Neural progenitor cell (in vitro differentiated cells): ENCODE results near the gene MBOAT7. TPM values are rescaled to one million over a fixed set of nuclear protein-coding genes. Genes with fewer than 3 reads are reported as not detected.
A peak's percentile ranks its signal among the peaks of the same experiment; 100 is the strongest.
"Not testable (repeated sequence)": the region's sequence is repeated elsewhere in the genome, so short reads cannot be mapped to it uniquely, and the experiment has no call there.

Experiments used
- DNase-seq: peaks from one replicate; pipeline ENCODE4 v3.0.0-alpha.2; 2016; ENCODE audit warnings: low spot score
- H2AFZ ChIP-seq: fragments of 200-600 bp; sonication (generic); replicated peaks from 2 replicates; pipeline ENCODE4 v1.6.1; 2016; ENCODE audit warnings: antibody characterized with exemption
- H3F3A ChIP-seq: fragments of 200-600 bp; sonication (generic); 2 replicates; pipeline ENCODE4 v1.6.1; 2016; ENCODE audit warnings: antibody characterized with exemption, low read depth
- H3K27ac ChIP-seq: fragments of 200-600 bp; sonication (generic); 2 replicates; pipeline ENCODE4 v1.5.1; 2016; ENCODE audit warnings: mild to moderate bottlenecking
- H3K27me3 ChIP-seq: fragments of 200-600 bp; sonication (generic); 2 replicates; pipeline ENCODE4 v1.6.1; 2016; ENCODE audit warnings: mild to moderate bottlenecking, moderate library complexity
- H3K36me3 ChIP-seq: fragments of 200-600 bp; sonication (generic); 2 replicates; pipeline ENCODE4 v1.5.1; 2016
- H3K4me1 ChIP-seq: fragments of 200-600 bp; sonication (generic); 2 replicates; pipeline ENCODE4 v1.6.1; 2016; ENCODE audit warnings: mixed run types
- H3K4me2 ChIP-seq: fragments of 200-600 bp; sonication (generic); 2 replicates; pipeline ENCODE4 v1.6.1; 2016
- H3K4me3 ChIP-seq: fragments of 200-600 bp; sonication (generic); 2 replicates; pipeline ENCODE4 v1.5.1; 2016
- H3K79me2 ChIP-seq: fragments of 200-600 bp; sonication (generic); 2 replicates; pipeline ENCODE4 v1.6.1; 2016; ENCODE audit warnings: low read depth
- H3K9ac ChIP-seq: fragments of 200-600 bp; sonication (generic); 2 replicates; pipeline ENCODE4 v1.6.1; 2016
- H3K9me3 ChIP-seq: fragments of 200-600 bp; sonication (generic); 2 replicates; pipeline ENCODE4 v1.5.1; 2016; ENCODE audit warnings: low read depth
- H4K20me1 ChIP-seq: fragments of 200-600 bp; sonication (generic); 2 replicates; pipeline ENCODE4 v1.6.1; 2016; ENCODE audit warnings: low read depth
- H3K27ac Mint-ChIP-seq: 3 replicates; pipeline ENCODE4 v1.8.0; 2021; ENCODE audit warnings: mixed read lengths
- H3K27me3 Mint-ChIP-seq: 2 replicates; pipeline ENCODE4 v1.8.0; 2022; ENCODE audit warnings: low read depth, mild to moderate bottlenecking, inconsistent platforms, moderate library complexity, mixed read lengths; ENCODE audit not compliant: insufficient read depth
- H3K36me3 Mint-ChIP-seq: 3 replicates; pipeline ENCODE4 v1.8.0; 2021; ENCODE audit warnings: mixed read lengths
- H3K4me1 Mint-ChIP-seq: 3 replicates; pipeline ENCODE4 v1.8.0; 2021; ENCODE audit warnings: mixed read lengths
- H3K4me3 Mint-ChIP-seq: 3 replicates; pipeline ENCODE4 v1.8.0; 2021; ENCODE audit warnings: mild to moderate bottlenecking, moderate library complexity, mixed read lengths
- H3K9me3 Mint-ChIP-seq: 3 replicates; pipeline ENCODE4 v1.8.0; 2020; ENCODE audit warnings: mixed read lengths
- CTCF ChIP-seq: fragments of 200-600 bp; sonication (generic); IDR thresholded peaks from 2 replicates; pipeline ENCODE4 v1.5.1; 2017; ENCODE audit warnings: antibody characterized with exemption, mild to moderate bottlenecking
- EZH2 ChIP-seq: fragments of 200-600 bp; sonication (generic); IDR thresholded peaks from 2 replicates; pipeline ENCODE4 v1.6.1; 2017; ENCODE audit warnings: antibody characterized with exemption, mild to moderate bottlenecking, moderate library complexity
- EZH2phosphoT487 ChIP-seq: fragments of 200-600 bp; sonication (generic); IDR thresholded peaks from 2 replicates; pipeline ENCODE4 v1.6.1; 2017; ENCODE audit warnings: antibody characterized with exemption
- total RNA-seq: library from RNA; depleted of rRNA; stranded (reverse); fragments of >200 nt; gene quantifications from 2 replicates; pipeline ENCODE4 v1.2.3, GENCODE V29; 2015; ENCODE audit warnings: low replicate concordance

The MBOAT7 gene
- total RNA-seq, 1 donor from 2014 or later: 20.0 TPM

- Histone ChIP-seq H3F3A (no peaks in the 10 kb centered on the region), H3K79me2 (no peaks in the 10 kb centered on the region), H4K20me1 (no peaks in the 10 kb centered on the region), H3K4me2 (no peak overlapping the region), H3K4me3 (no peak overlapping the region), H3K27ac (no peak overlapping the region), H3K9ac (no peak overlapping the region), H2AFZ (no peak overlapping the region), H3K4me1 (no peaks in the 10 kb centered on the region), H3K9me3 (no peaks in the 10 kb centered on the region), H3K36me3 (no peaks in the 10 kb centered on the region), H3K27me3 (no peaks in the 10 kb centered on the region)
- Mint-ChIP-seq H3K9me3 (no peaks in the 10 kb centered on the region), H3K4me1 (peaks cover 28% of the 10 kb centered on the region), H3K27me3 (peaks cover 6% of the 10 kb centered on the region), H3K27ac (peak overlapping the region; percentile 69), H3K36me3 (peaks cover 6% of the 10 kb centered on the region), H3K4me3 (peak overlapping the region; percentile 5)
- TF ChIP-seq EZH2: no peak
- no peak for TF ChIP-seq CTCF
- TF ChIP-seq EZH2phosphoT487: no peak
- DNase-seq: no peak
Observed at GRCh38 chr19:54216869-54217268, 27.5 kb upstream of the MBOAT7 start.

- not testable (repeated sequence) for H4K20me1 ChIP-seq, H3K4me1 ChIP-seq, H2AFZ ChIP-seq, H3K4me2 ChIP-seq, H3K79me2 ChIP-seq, H3K9me3 Mint-ChIP-seq, H3K27me3 Mint-ChIP-seq, H3K4me3 Mint-ChIP-seq, H3K9ac ChIP-seq, H3F3A ChIP-seq, H3K4me3 ChIP-seq, DNase-seq, H3K36me3 ChIP-seq, H3K27me3 ChIP-seq, H3K9me3 ChIP-seq, H3K27ac ChIP-seq, H3K27ac Mint-ChIP-seq
- H3K4me1 Mint-ChIP-seq: peaks cover 32% of the 10 kb centered on the region
- peaks cover 11% of the 10 kb centered on the region for H3K36me3 Mint-ChIP-seq
Observed at GRCh38 chr19:54214734-54215133, 25.4 kb upstream of the MBOAT7 start.

GRCh38 chr19:54214217-54214616 lies 24.8 kb upstream of the MBOAT7 start:
- H3F3A ChIP-seq, H2AFZ ChIP-seq, H3K9ac ChIP-seq, H3K4me2 ChIP-seq, H3K27me3 Mint-ChIP-seq, H3K79me2 ChIP-seq, DNase-seq, H3K4me3 Mint-ChIP-seq, H3K4me3 ChIP-seq, H3K4me1 ChIP-seq, H3K9me3 Mint-ChIP-seq, H3K27me3 ChIP-seq, H3K27ac ChIP-seq, H3K27ac Mint-ChIP-seq, H3K9me3 ChIP-seq, H3K36me3 ChIP-seq: not testable (repeated sequence)
- peaks cover 11% of the 10 kb centered on the region for H3K36me3 Mint-ChIP-seq
- H3K4me1 Mint-ChIP-seq: peaks cover 32% of the 10 kb centered on the region
- peaks cover 12% of the 10 kb centered on the region for H4K20me1 ChIP-seq

GRCh38 chr19:54211235-54211634 lies 21.9 kb upstream of the MBOAT7 start:
- Mint-ChIP-seq H3K27ac (no peak overlapping the region), H3K4me3 (no peak overlapping the region), H3K9me3 (no peaks in the 10 kb centered on the region), H3K36me3 (peaks cover 18% of the 10 kb centered on the region), H3K27me3 (peaks cover 6% of the 10 kb centered on the region), H3K4me1 (peaks cover 18% of the 10 kb centered on the region)
- no peak overlapping the region for H3K9ac ChIP-seq
- H3K27ac ChIP-seq: no peak overlapping the region
- H3K9me3 ChIP-seq: no peaks in the 10 kb centered on the region
- H3K79me2 ChIP-seq: peaks cover 8% of the 10 kb centered on the region
- H3K4me1 ChIP-seq: no peaks in the 10 kb centered on the region
- no peak for DNase-seq
- H3K4me2 ChIP-seq: no peak overlapping the region
- TF ChIP-seq EZH2: no peak
- TF ChIP-seq EZH2phosphoT487: no peak
- TF ChIP-seq CTCF: no peak
- H4K20me1 ChIP-seq: peaks cover 42% of the 10 kb centered on the region
- H3F3A ChIP-seq: peaks cover 15% of the 10 kb centered on the region
- no peaks in the 10 kb centered on the region for H3K27me3 ChIP-seq
- no peak overlapping the region for H2AFZ ChIP-seq
- H3K4me3 ChIP-seq: no peak overlapping the region
- H3K36me3 ChIP-seq: no peaks in the 10 kb centered on the region
